HepG2 (cell line): ENCODE measurements around the gene RFXANK. TPM values are rescaled to one million over a fixed set of nuclear protein-coding genes. Genes with fewer than 3 reads are reported as not detected.

ENCODE experiments used
- ATAC-seq: fragments of 200-7000 bp; cut with Tn5 transposase; 3 replicates; pipeline ENCODE4 v1.9.1; 2020; ENCODE audit warnings: mild to moderate bottlenecking, moderate library complexity
- BruUV-seq: library from RNA; stranded (reverse); fragments of 400-500 nt; replicated peaks from 2 replicates; lab custom pipeline; 2021; lab: Mats Ljungman, UMichigan
- CTCF ChIA-PET: fragments of 300-600 bp; formaldehyde crosslinking; extraction: SDS; loops from one replicate; lab custom pipeline; 2021; ENCODE audit warnings: low total read pairs, inconsistent platforms, low intra/inter-chr PET ratio; lab: Yijun Ruan, JAX
- POLR2A ChIA-PET: fragments of 350-600 bp; sonication (Branson Sonifier 250); formaldehyde crosslinking; loops from one replicate; lab custom pipeline; 2020; ENCODE audit warnings: antibody characterized with exemption, inconsistent platforms; lab: Yijun Ruan, JAX
- DNase-seq: peaks from one replicate; pipeline ENCODE4 v3.0.0-alpha.2; 2015; ENCODE audit warnings: low spot score
- FAIRE-seq: peaks from 3 replicates; lab custom pipeline; 2011; peaks lifted over from hg19 to GRCh38; lab: Jason Lieb, UNC
- H2AFZ ChIP-seq: one replicate; pipeline ENCODE4 v1.6.1; 2011; ENCODE audit warnings: low read length, inconsistent platforms
- H3K27ac ChIP-seq: fragments of 300-600 bp; 3 replicates; pipeline ENCODE4 v1.8.0; 2011; ENCODE audit warnings: mixed run types, mild to moderate bottlenecking, mixed read lengths, low read length, inconsistent platforms; ENCODE audit not compliant: insufficient read depth; ENCODE audit errors: extremely low read length
- H3K27me3 ChIP-seq, 2 experiments: fragments of 200-600 bp in 1 of 2; 2 replicates in 1 of 2; 3 replicates in 1 of 2; pipeline versions ENCODE4 v1.6.0 to v1.8.0; 2011; ENCODE audit warnings: low read length in 2 of 2, mild to moderate bottlenecking in 2 of 2, moderate library complexity in 2 of 2, inconsistent platforms in 1 of 2; ENCODE audit not compliant: insufficient read depth in 2 of 2, control insufficient read depth in 1 of 2
- H3K36me3 ChIP-seq, 2 experiments: fragments of 200-600 bp in 1 of 2; replicated peaks in 1 of 2; 2 replicates in 1 of 2; 3 replicates in 1 of 2; pipeline versions ENCODE4 v1.5.1 to v1.8.0; 2011; ENCODE audit warnings: low read length in 2 of 2, inconsistent platforms in 1 of 2; ENCODE audit not compliant: insufficient read depth in 2 of 2, control insufficient read depth in 1 of 2
- H3K4me1 ChIP-seq: 2 replicates; pipeline ENCODE4 v1.5.1; 2012; ENCODE audit warnings: low read length, inconsistent platforms; ENCODE audit not compliant: insufficient read depth
- H3K4me2 ChIP-seq: 2 replicates; pipeline ENCODE4 v1.6.0; 2011; ENCODE audit warnings: low read depth, low read length, inconsistent platforms
- H3K4me3 ChIP-seq, 3 experiments: fragments of 200-600 bp in 1 of 3; sonication (generic), shearing (Covaris generic) in 1 of 3; replicated peaks in 1 of 3; 2 replicates each; pipeline ENCODE4 v1.5.1; 2011 to 2016; ENCODE audit warnings: low read length in 3 of 3, inconsistent platforms in 2 of 3, low read depth in 2 of 3, mild to moderate bottlenecking in 2 of 3, control low read depth in 1 of 3, mixed read lengths in 1 of 3; ENCODE audit not compliant: insufficient read depth in 1 of 3
- H3K79me2 ChIP-seq: one replicate; pipeline ENCODE4 v1.6.1; 2011; ENCODE audit warnings: low read length, inconsistent platforms; ENCODE audit not compliant: insufficient read depth
- H3K9ac ChIP-seq: 2 replicates; pipeline ENCODE4 v1.6.0; 2011; ENCODE audit warnings: mild to moderate bottlenecking, low read depth, low read length, inconsistent platforms; ENCODE audit not compliant: insufficient read depth
- H3K9me3 ChIP-seq: 2 replicates; pipeline ENCODE4 v1.5.1; 2012; ENCODE audit warnings: mild to moderate bottlenecking, low read length
- H4K20me1 ChIP-seq: 2 replicates; pipeline ENCODE4 v1.6.0; 2011; ENCODE audit warnings: inconsistent platforms, mild to moderate bottlenecking, low read length, moderate library complexity; ENCODE audit not compliant: insufficient read depth
- CENPT ChIP-seq: sonication (generic); formaldehyde crosslinking; IDR thresholded peaks from 2 replicates; pipeline ENCODE4 v1.8.0; 2022; ENCODE audit warnings: low read depth, mild to moderate bottlenecking, moderate library complexity, missing genetic modification reagents
- FOXK1 ChIP-seq: sonication (generic); formaldehyde crosslinking; IDR thresholded peaks from 2 replicates; pipeline ENCODE4 v1.4.0; 2020; ENCODE audit warnings: low read depth, missing genetic modification reagents, borderline replicate concordance
- HNF1B ChIP-seq: sonication (generic); formaldehyde crosslinking; IDR thresholded peaks from 2 replicates; pipeline ENCODE4 v1.5.1; 2020; ENCODE audit warnings: mild to moderate bottlenecking, moderate library complexity, missing genetic modification reagents
- IRX3 ChIP-seq: sonication (generic); formaldehyde crosslinking; IDR thresholded peaks from 2 replicates; pipeline ENCODE4 v1.8.1; 2023; ENCODE audit warnings: mild to moderate bottlenecking, low read depth, missing genetic modification reagents, borderline replicate concordance
- NONO ChIP-seq, 2 experiments: fragments of 450-650 bp in 1 of 2; sonication (generic) in 1 of 2; formaldehyde crosslinking in 1 of 2; IDR thresholded peaks in 1 of 2; conservative IDR thresholded peaks in 1 of 2; 2 replicates each; pipeline versions ENCODE4 v1.6.1 to v1.8.0; 2017 to 2022; ENCODE audit warnings: mild to moderate bottlenecking in 1 of 2, missing genetic modification reagents in 1 of 2, moderate library complexity in 1 of 2
- SRSF4 ChIP-seq: fragments of 200-400 bp; formaldehyde crosslinking; IDR thresholded peaks from one replicate; pipeline ENCODE4 v1.6.1; 2018; ENCODE audit warnings: mild to moderate bottlenecking, low read depth, low read length, moderate library complexity; ENCODE audit not compliant: poor library complexity, severe bottlenecking
- ZNF276 ChIP-seq: sonication (generic); formaldehyde crosslinking; IDR thresholded peaks from 2 replicates; pipeline ENCODE4 v1.4.0; 2020; ENCODE audit warnings: mild to moderate bottlenecking, low read depth, missing genetic modification reagents
- ZNF3 ChIP-seq: IDR thresholded peaks from 2 replicates; pipeline ENCODE4 v1.7.0; 2017; ENCODE audit warnings: inconsistent platforms
- ZNF513 ChIP-seq: sonication (generic); formaldehyde crosslinking; conservative IDR thresholded peaks from 2 replicates; pipeline ENCODE4 v1.5.0; 2020; ENCODE audit warnings: missing genetic modification reagents
- ZNF563 ChIP-seq: sonication (generic); formaldehyde crosslinking; IDR thresholded peaks from 2 replicates; pipeline ENCODE4 v1.8.0; 2022; ENCODE audit warnings: mild to moderate bottlenecking, moderate library complexity, missing genetic modification reagents
- ZNF678 ChIP-seq: sonication (generic); formaldehyde crosslinking; IDR thresholded peaks from 2 replicates; pipeline ENCODE4 v1.4.0; 2020; ENCODE audit warnings: mild to moderate bottlenecking, missing genetic modification reagents
- ZNF749 ChIP-seq: sonication (generic); formaldehyde crosslinking; IDR thresholded peaks from 2 replicates; pipeline ENCODE4 v1.8.0; 2022; ENCODE audit warnings: mild to moderate bottlenecking, missing genetic modification reagents, moderate library complexity, borderline replicate concordance
- ZNF781 ChIP-seq: sonication (generic); formaldehyde crosslinking; IDR thresholded peaks from 2 replicates; pipeline ENCODE4 v1.5.1; 2020; ENCODE audit warnings: borderline replicate concordance, mild to moderate bottlenecking, missing genetic modification reagents; ENCODE audit errors: not compliant biosample characterization
- ZSCAN21 ChIP-seq: sonication (generic); formaldehyde crosslinking; IDR thresholded peaks from 2 replicates; pipeline ENCODE4 v1.8.0; 2022; ENCODE audit warnings: mild to moderate bottlenecking, missing genetic modification reagents, moderate library complexity, borderline replicate concordance
- WGBS: methylation state at CpG from one replicate; pipeline ENCODE4 v1.1.6; 2017; ENCODE audit warnings: low lambda C conversion rate; 5-methylcytosine and 5-hydroxymethylcytosine counted together
- in situ Hi-C: cut with HindIII; loops from 2 replicates; pipeline ENCODE4 v1.10.0; 2017; ENCODE audit warnings: low pct_unique_long_range_greater_than_20kb; ENCODE audit not compliant: extremely low pct_ligation_motif_present
- intact Hi-C: fragments of 100-400 bp; cut with micrococcal nuclease; formaldehyde crosslinking; loops from one replicate; pipeline ENCODE4 v1.10.0; 2022; ENCODE audit not compliant: unreplicated experiment
- polyA plus RNA-seq, 8 experiments: library from polyadenylated mRNA; depleted of rRNA in 3 of 8; stranded (reverse) in 7 of 8; unstranded in 1 of 8; fragments of >200 nt; fragmentation: Illumina TruSeq in 4 of 8; extraction: Trizol in 4 of 8; gene quantifications; 2 replicates each; pipeline versions ENCODE4 v1.2.1 to v1.2.3, GENCODE V29; 2011 to 2016; ENCODE audit warnings: low read depth in 4 of 8, missing spikeins in 1 of 8, mixed read lengths in 1 of 8; ENCODE audit not compliant: insufficient read depth in 1 of 8
- total RNA-seq, 5 experiments: library from RNA; depleted of rRNA; stranded (reverse); fragments of >200 nt; fragmentation: Illumina TruSeq; extraction: Trizol; gene quantifications; 2 replicates each; pipeline ENCODE4 v1.2.3, GENCODE V29; 2016; ENCODE audit warnings: low read depth in 1 of 5

Gene RFXANK
- total and polyA plus RNA-seq, 2 of the 13 experiments (the other 11 are each of a cell fraction or from before 2014, with no cell fraction given): 49.9 to 80.7 TPM

GRCh38 chr19:19142347-19142746 is 49.7 kb upstream of the RFXANK start (continued):
- TF ChIP-seq ZNF781 (CRISPR knock-in tag): no peak
- TF ChIP-seq ZNF678 (CRISPR knock-in tag): no peak

- intact Hi-C loops: no loop called here
- WGBS: 84% methylated on average over 16 of the region's 17 CpGs
- DNase-seq: no peak
- no peak overlapping the region for H2AFZ ChIP-seq
- no peak overlapping the region for H3K4me3 ChIP-seq
- no peaks in the 10 kb centered on the region for H3K9me3 ChIP-seq
- FAIRE-seq: no peak
- BruUV-seq: no TSS peak
- H3K4me1 ChIP-seq: no peaks in the 10 kb centered on the region
- no peaks in the 10 kb centered on the region for H3K27me3 ChIP-seq
- H3K9ac ChIP-seq: no peak overlapping the region
- H3K4me2 ChIP-seq: no peak overlapping the region
- H3K36me3 ChIP-seq: peaks cover 2 to 11% of the 10 kb centered on the region in 2 experiments; a peak in 3 of 5 replicates
- H4K20me1 ChIP-seq: no peaks in the 10 kb centered on the region
- ChIA-PET POLR2A (interaction anchor here (1.1 kb wide), 1 partner anchor 25 kb away, joined by 3 read pairs; the partner anchor contains the start of gene MEF2B), CTCF (interaction anchor here (0.8 to 5.0 kb wide), 3 partner anchors 26 to 216 kb away, joined by 4 to 88 read pairs (median 6); no protein-coding TSS in a partner anchor)
- no peak overlapping the region for H3K27ac ChIP-seq
- in situ Hi-C loops: no loop called here
- ATAC-seq: no peak
- no peaks in the 10 kb centered on the region for H3K79me2 ChIP-seq
- TF ChIP-seq FOXK1 (no peak), ZNF3 (CRISPR knock-in tag) (no peak), IRX3 (no peak), ZNF563 (CRISPR knock-in tag) (no peak), NONO (IDR thresholded peaks at IDR 0.05) (no peak), NONO (CRISPR knock-in tag; conservative IDR thresholded peaks at IDR 0.05) (no peak), ZNF513 (CRISPR knock-in tag) (no peak), SRSF4 (no peak), HNF1B (CRISPR knock-in tag) (no peak), ZNF749 (CRISPR knock-in tag) (no peak), ZNF276 (CRISPR knock-in tag) (no peak), ZSCAN21 (CRISPR knock-in tag) (no peak), CENPT (CRISPR knock-in tag) (no peak)
Measured at GRCh38 chr19:19145281-19145680, 46.8 kb upstream of the RFXANK start.
